ENCODE results near the gene MGAM2.
A peak's percentile ranks its signal among the peaks of the same experiment; 100 is the strongest.

The MGAM2 gene

GRCh38 chr7:142104550-142105527, 6.7 kb upstream of the MGAM2 start:
- no peak for DNase-seq (ENCODE audit: low spot score in 2 of 2)
- H3K27ac Mint-ChIP-seq: no peak overlapping the region

DNA sequence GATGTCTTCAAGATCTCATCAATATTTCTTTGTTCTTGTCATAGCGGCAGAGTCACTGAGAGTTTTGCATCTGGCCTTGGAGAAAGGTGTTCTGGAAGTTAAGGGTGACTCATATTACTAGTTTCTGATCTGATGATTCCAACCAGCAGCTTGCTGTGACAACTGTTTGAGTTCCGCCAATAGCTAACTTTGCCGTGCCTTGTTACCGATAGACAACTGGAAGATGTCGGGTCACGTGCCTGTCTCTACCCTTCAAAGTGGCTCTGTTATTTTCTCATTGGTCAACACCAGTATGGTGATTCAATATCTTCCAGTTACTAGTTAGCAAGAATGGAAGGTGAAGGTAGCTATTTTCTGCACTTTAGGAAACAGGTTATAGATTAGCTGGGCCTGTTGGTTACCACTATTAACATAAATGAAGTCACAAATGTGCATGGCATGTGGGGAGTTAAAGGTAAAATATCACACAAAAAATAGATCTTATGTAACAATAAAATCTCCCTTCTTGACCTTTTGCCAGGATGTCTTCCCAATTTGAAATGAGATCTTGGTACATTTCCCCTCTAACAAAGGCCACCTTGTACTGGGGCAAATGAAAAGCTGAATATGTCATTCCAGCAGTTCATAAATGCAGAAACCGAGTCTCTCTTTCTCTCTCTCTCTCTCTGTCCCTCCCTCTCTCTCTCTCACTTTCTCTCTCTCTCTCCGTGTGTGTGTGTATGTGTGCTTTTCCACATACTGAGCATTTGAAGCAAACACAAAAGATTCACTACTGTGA, 2.6 kb upstream of the MGAM2 start:
- Mint-ChIP-seq H3K9me3 (no peaks in the 10 kb centered on the region), H3K4me1 (no peaks in the 10 kb centered on the region), H3K27ac (no peak overlapping the region), H3K36me3 (no peaks in the 10 kb centered on the region), H3K4me3 (no peak overlapping the region)
- DNase-seq (ENCODE audit: low spot score in 2 of 2): no peak
- no peak for ATAC-seq

More at GRCh38 chr7:142104550-142105527, 6.7 kb upstream of the MGAM2 start:
- ATAC-seq: no peak
- H3K4me3 Mint-ChIP-seq: no peak overlapping the region
- H3K36me3 Mint-ChIP-seq: no peaks in the 10 kb centered on the region
- no peaks in the 10 kb centered on the region for H3K9me3 Mint-ChIP-seq
- H3K4me1 Mint-ChIP-seq: no peaks in the 10 kb centered on the region

DNA sequence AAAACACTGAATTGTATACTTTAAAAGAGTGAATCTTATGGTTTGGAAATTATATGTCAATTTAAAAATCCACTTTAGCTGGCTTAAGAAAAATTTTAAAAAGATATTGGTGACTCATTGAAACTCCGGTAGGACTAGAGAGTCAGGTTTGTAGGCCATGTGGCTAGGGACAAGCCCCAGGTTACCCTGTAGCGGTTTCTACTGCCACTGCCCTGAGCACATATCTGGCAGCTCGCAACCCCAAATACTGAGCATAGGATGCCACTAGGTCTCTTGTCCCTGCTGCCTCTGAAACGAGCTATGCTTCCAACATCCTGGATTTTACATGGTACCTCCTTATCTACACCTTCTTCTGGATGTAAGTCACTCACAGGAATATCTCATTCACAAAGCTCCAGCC, 1.4 kb upstream of the MGAM2 start:
- Mint-ChIP-seq H3K9me3 (no peaks in the 10 kb centered on the region), H3K4me3 (no peak overlapping the region), H3K4me1 (no peaks in the 10 kb centered on the region), H3K36me3 (no peaks in the 10 kb centered on the region), H3K27ac (no peak overlapping the region)
- no peak for DNase-seq (ENCODE audit: low spot score in 2 of 2)
- ATAC-seq: no peak

DNA sequence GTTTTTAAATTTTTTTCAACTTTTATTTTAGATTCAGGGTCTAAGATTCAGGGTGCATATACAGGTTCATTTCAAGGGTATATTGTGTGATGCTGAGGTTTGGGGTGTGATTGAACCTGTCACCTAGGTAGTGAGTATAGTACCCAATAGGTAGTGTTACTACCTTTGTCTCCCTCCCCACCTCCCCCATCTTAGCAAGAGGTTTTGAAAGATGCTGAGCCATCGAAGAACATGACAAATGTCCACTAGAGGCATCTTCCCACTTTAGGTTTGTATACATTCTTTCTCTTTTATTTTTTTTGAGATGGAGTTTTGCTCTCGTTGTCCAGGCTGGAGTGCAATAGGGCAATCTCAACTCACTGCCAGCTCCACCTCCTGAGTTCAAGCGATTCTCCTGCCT, 880 bp upstream of the MGAM2 start:
- H3K4me3 Mint-ChIP-seq: no peak overlapping the region
- no peaks in the 10 kb centered on the region for H3K4me1 Mint-ChIP-seq
- no peak overlapping the region for H3K27ac Mint-ChIP-seq
- ATAC-seq: no peak
- no peak for DNase-seq (ENCODE audit: low spot score in 2 of 2)
- no peaks in the 10 kb centered on the region for H3K36me3 Mint-ChIP-seq
- H3K9me3 Mint-ChIP-seq: no peaks in the 10 kb centered on the region

DNA sequence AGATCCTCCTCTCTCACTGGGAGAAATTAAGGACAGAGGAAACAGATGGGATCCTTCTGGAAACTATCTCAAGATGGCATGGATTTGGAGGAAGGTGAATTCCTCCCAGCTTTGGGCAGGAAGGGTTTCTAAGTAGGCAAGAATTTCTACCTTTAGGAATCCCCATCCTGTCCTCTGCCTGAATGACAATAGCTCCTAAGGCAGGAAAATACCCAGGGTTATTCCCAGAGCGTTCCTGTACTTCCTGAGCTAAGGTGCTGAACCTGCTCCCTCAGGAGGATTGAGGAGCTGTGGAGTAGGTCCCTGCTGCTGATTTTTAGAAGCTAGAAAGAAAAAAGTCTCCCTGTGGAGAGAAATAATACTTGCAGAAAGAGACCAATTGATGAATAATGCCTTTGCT, 568 bp downstream of the MGAM2 start:
- ATAC-seq (no peak), DNase-seq (ENCODE audit: low spot score in 2 of 2) (no peak)
- Mint-ChIP-seq H3K9me3 (no peaks in the 10 kb centered on the region), H3K27ac (no peak overlapping the region), H3K4me3 (no peak overlapping the region), H3K36me3 (no peaks in the 10 kb centered on the region), H3K4me1 (no peaks in the 10 kb centered on the region)

GRCh38 chr7:142114207-142114606, 2.7 kb downstream of the MGAM2 start:
- Mint-ChIP-seq H3K4me1 (no peaks in the 10 kb centered on the region), H3K9me3 (no peaks in the 10 kb centered on the region), H3K36me3 (no peaks in the 10 kb centered on the region), H3K4me3 (no peak overlapping the region), H3K27ac (no peak overlapping the region)
- ATAC-seq: no peak
- DNase-seq (ENCODE audit: low spot score in 2 of 2): no peak

DNA sequence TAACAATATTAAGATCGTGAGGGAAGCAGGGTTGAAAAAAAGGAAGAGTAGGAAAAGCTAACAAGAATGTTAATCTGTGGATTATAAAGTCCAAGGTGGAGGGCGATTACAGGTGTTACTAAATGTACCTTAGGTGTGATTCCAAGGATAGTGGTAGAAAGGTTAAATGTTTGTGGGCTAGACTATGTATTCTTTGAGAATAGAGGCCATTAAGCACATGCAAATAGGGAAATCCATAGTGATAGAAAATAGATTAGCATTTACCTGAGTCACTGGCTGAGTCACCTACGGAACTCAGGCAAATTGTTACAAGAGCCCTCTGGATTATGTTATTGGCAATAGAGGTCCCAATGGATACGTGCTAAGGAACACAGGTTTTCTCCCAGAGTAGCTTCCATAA, 9.0 kb downstream of the MGAM2 start:
- Mint-ChIP-seq H3K27ac (no peak overlapping the region), H3K4me1 (no peaks in the 10 kb centered on the region), H3K9me3 (no peaks in the 10 kb centered on the region), H3K4me3 (no peak overlapping the region), H3K36me3 (no peaks in the 10 kb centered on the region)
- DNase-seq (ENCODE audit: low spot score in 2 of 2) (no peak), ATAC-seq (no peak)

DNA sequence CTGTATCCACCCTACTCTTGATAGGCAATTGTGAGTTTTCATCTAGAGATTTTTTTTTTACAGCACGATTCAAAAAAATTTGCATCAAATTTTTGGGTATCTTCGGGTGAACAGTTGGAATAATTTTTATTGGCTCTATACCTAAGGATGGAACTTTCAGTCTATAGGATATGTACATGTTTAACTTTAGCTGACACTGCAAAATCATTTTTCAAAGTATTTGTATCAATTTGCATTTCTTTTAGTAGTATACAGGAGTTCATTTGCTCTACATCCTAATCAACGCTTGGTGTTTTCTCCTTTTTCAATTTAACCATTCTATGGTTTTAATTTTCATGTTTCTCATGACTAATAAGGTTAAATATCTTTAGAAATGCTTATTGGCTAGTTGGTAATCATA, 11.7 kb downstream of the MGAM2 start:
- DNase-seq (ENCODE audit: low spot score in 2 of 2) (no peak), ATAC-seq (no peak)
- Mint-ChIP-seq H3K27ac (no peak overlapping the region), H3K9me3 (no peaks in the 10 kb centered on the region), H3K4me3 (no peak overlapping the region), H3K36me3 (no peaks in the 10 kb centered on the region), H3K4me1 (no peaks in the 10 kb centered on the region)

GRCh38 chr7:142125256-142125955, 13.9 kb downstream of the MGAM2 start:
- H3K4me3 Mint-ChIP-seq: no peak overlapping the region
- no peaks in the 10 kb centered on the region for H3K4me1 Mint-ChIP-seq
- ATAC-seq (no peak), DNase-seq (ENCODE audit: low spot score in 2 of 2) (no peak)
- H3K27ac Mint-ChIP-seq: no peak overlapping the region
- no peaks in the 10 kb centered on the region for H3K36me3 Mint-ChIP-seq
- H3K9me3 Mint-ChIP-seq: no peaks in the 10 kb centered on the region

DNA sequence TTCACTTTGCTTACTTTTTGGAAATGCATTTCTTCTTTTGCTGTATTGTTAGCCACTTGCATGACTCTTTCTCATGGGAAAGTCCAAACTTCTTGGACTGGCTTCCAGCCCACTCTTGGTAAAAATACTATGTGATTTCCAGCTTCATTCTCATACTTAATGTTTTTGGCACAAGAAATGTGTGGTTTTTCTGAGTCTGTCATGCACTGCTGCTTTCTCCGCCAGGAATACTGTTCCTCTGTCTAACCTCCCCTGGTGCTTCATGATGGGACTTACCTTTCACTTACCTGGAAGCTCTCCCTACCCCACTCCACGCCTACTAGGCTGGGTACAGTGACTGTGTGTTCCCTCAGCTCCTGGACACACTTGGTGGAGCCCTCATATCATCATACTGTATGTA, 18.7 kb downstream of the MGAM2 start:
- H3K36me3 Mint-ChIP-seq: no peaks in the 10 kb centered on the region
- no peak for ATAC-seq
- H3K27ac Mint-ChIP-seq: no peak overlapping the region
- DNase-seq (ENCODE audit: low spot score in 2 of 2): no peak
- H3K9me3 Mint-ChIP-seq: no peaks in the 10 kb centered on the region
- H3K4me3 Mint-ChIP-seq: no peak overlapping the region
- no peaks in the 10 kb centered on the region for H3K4me1 Mint-ChIP-seq

GRCh38 chr7:142131439-142132185, 20.1 kb downstream of the MGAM2 start:
- Mint-ChIP-seq H3K27ac (no peak overlapping the region), H3K9me3 (no peaks in the 10 kb centered on the region), H3K4me3 (no peak overlapping the region), H3K36me3 (no peaks in the 10 kb centered on the region), H3K4me1 (no peaks in the 10 kb centered on the region)
- no peak for DNase-seq (ENCODE audit: low spot score in 2 of 2)
- peak; percentile 46 for ATAC-seq

GRCh38 chr7:142133731-142134148, 22.2 kb downstream of the MGAM2 start:
- Mint-ChIP-seq H3K4me1 (no peaks in the 10 kb centered on the region), H3K27ac (no peak overlapping the region), H3K9me3 (no peaks in the 10 kb centered on the region), H3K4me3 (no peak overlapping the region), H3K36me3 (no peaks in the 10 kb centered on the region)
- DNase-seq (ENCODE audit: low spot score in 2 of 2) (no peak), ATAC-seq (peak; percentile 53)

DNA sequence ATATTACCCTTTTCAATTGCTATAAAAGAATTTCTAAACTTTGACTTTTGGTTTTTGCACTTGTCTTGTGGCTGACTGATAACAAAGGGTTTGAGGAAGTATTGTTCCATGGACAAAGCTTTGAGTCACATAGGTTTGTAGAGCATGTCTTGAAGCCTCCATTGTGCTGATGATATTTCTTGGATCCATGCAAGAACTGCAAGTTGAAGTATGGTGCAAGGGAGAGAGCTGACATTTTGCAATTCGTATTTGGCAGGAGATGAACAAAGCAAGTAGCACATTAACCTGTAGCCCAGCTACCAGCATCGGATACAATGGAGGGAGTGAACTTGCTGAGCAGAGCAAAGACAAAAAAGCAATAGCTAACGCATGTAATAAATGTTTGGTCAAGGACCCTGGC, 23.4 kb downstream of the MGAM2 start:
- DNase-seq (ENCODE audit: low spot score in 2 of 2) (no peak), ATAC-seq (no peak)
- H3K4me3 Mint-ChIP-seq: no peak overlapping the region
- no peak overlapping the region for H3K27ac Mint-ChIP-seq
- H3K4me1 Mint-ChIP-seq: no peaks in the 10 kb centered on the region
- no peaks in the 10 kb centered on the region for H3K9me3 Mint-ChIP-seq
- no peaks in the 10 kb centered on the region for H3K36me3 Mint-ChIP-seq

DNA sequence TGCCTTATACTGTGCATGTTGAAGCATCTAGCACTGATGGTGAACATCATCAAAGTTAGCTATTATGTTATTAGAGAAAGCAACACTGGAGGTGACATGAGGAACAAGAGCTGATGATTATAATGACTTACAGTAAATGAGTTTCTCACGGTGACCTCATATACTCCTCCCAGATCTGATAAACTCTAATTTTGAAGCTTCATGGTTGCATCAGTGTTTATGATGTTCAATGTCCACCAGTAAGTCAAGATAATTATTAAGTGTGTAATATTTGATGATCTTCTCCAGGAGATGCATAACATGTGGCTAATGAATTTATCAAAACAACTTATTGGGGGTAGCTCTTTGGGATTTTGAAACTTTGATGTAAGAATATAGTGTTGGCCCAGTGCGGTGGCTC, 27.5 kb downstream of the MGAM2 start:
- ATAC-seq: no peak
- Mint-ChIP-seq H3K4me3 (no peak overlapping the region), H3K27ac (no peak overlapping the region), H3K9me3 (no peaks in the 10 kb centered on the region), H3K36me3 (no peaks in the 10 kb centered on the region), H3K4me1 (no peaks in the 10 kb centered on the region)
- no peak for DNase-seq (ENCODE audit: low spot score in 2 of 2)

All from stimulated activated effector memory CD8-positive, alpha-beta T cell treated with anti-CD3 and anti-CD28 coated beads, Interleukin-12 subunit alpha, Interleukin-12 subunit beta, amount 100 ng/mL, for 72 hours (primary cell).